GM18870 (cell line): ENCODE results near the gene ZBTB16.

ENCODE experiments used
- ATAC-seq: cut with Tn5 transposase; IDR thresholded peaks from one replicate; pipeline ENCODE4 v1.9.1; 2021; ENCODE audit warnings: moderate library complexity; ENCODE audit not compliant: unreplicated experiment

Gene ZBTB16

GRCh38 chr11:114228435-114229411 is 169.2 kb downstream of the ZBTB16 start:
- no peak for ATAC-seq

- no peak for ATAC-seq
These were observed 170.7 kb downstream of the ZBTB16 start for GRCh38 chr11:114230031-114230704.

GRCh38 chr11:114232400-114233059 is 173.0 kb downstream of the ZBTB16 start:
- ATAC-seq: no peak

GRCh38 chr11:114233755-114234154 is 174.2 kb downstream of the ZBTB16 start:
- no peak for ATAC-seq

- ATAC-seq: no peak
These were observed 177.3 kb downstream of the ZBTB16 start for GRCh38 chr11:114236829-114237228.

GRCh38 chr11:114237321-114238280 is 178.1 kb downstream of the ZBTB16 start:
- no peak for ATAC-seq

- ATAC-seq: no peak
These were observed 180.2 kb downstream of the ZBTB16 start for GRCh38 chr11:114239753-114240161.

GRCh38 chr11:114242032-114242431 is 182.5 kb downstream of the ZBTB16 start:
- ATAC-seq: no peak

- ATAC-seq: no peak
These were observed 184.2 kb downstream of the ZBTB16 start for GRCh38 chr11:114243461-114244372.

GRCh38 chr11:114244726-114245394 is 185.3 kb downstream of the ZBTB16 start:
- no peak for ATAC-seq

- no peak for ATAC-seq
These were observed 187.0 kb downstream of the ZBTB16 start for GRCh38 chr11:114246321-114247069.

GRCh38 chr11:114247070-114247789 is 187.7 kb downstream of the ZBTB16 start:
- ATAC-seq: no peak

- no peak for ATAC-seq
These were observed 190.7 kb downstream of the ZBTB16 start for GRCh38 chr11:114250180-114250579.

GRCh38 chr11:114250993-114251814 is 191.7 kb downstream of the ZBTB16 start:
- ATAC-seq: no peak

GRCh38 chr11:114251815-114252337 is 192.4 kb downstream of the ZBTB16 start:
- no peak for ATAC-seq

GRCh38 chr11:114252767-114253166 is 193.3 kb downstream of the ZBTB16 start:
- no peak for ATAC-seq
